NOMO-1 treated with dmso at 0.1 percent for 144 hours (cell line): ENCODE data around the gene KRT7.

Source experiments
- DNase-seq: peaks from one replicate; lab custom pipeline; 2025; ENCODE audit not compliant: unreplicated experiment; lab: John Stamatoyannopoulos, UW

KRT7 gene

DNA sequence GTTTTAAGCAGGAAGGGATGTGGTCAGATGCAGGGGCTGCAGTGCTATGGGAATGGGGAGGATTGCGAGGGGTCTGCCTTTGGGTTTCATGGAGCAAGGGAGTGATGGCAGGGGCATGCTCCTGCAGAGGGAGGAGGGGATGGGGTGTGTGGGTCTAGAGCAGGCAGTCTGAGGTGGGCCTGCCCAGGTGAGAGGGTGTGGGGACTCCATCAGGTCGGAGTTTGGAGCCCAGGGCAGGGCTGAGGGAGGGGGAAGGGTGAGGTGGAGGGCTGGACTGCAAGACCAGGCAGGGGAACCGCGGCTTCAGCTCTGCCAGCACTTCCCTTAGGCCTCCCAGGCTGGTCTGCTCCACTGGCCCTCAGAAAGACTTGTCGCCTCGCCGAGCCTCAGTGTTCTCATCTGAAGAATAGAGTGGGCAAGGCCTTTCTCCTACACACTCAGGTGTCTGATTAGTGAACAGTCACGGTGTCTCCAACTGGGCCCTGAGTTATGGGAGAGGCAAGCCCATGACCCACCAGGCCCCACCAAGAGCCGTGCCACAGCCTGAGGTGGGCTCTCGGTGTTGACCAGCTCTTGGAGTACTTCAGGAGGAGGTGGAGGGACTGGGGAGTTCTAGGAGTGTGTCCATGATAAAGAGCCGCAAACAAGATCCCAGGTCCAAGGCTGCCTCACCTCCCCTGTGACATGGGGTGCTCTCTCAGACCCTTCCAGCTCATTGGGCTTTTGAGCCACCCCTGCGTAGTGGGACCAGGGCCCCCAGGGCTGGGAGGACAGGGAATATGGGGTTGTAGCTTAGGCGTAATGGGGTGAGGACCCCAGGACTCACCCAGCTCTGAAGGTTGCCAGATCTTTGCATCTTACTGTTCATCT lies 21.1 kb upstream of the KRT7 start:
- no peak for DNase-seq

DNA sequence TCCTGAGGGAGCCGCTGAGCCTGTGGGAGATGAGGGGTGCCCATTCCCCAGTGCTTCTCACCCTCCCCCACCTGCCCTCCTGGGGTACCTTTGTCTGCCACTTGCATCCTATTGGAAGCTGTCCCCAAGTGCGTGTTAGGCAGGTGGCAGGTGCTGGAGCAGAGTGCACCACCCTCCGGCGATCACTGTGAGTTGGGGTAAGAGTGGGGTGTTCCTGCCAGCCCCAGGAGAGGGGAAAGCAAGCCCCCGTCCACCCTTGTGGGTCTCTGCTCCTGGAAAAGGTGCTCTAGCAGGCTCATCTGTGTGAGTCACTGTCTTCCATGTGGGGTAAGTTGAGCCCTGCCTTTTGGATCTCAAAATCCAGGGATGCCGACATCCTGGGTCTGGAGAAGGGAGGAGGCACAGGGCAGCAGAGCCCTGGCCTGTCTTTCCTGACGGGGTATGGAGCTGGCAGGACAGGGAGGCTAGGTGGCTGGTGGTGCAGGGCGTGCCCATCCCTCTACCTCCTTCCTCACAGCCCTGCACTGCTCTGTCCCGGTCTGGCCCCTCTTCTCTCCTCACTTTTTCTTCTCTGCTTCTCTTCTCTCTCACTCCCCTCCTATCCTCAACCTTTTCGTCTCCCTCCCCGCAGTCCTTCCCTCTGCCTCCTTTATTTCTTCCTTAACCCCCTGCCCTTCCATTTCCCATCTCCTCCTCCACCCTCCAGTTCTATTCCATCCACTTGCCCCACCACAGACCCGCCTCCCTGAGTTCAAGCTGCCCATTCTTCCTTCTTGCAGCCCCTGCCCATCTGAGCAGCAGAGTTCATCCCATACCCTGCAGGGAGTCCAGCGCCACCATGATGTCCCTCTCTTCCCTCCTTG lies 20.1 kb upstream of the KRT7 start:
- DNase-seq: no peak

- peak; percentile 52 for DNase-seq
Observed at GRCh38 chr12:52213564-52214420, 19.3 kb upstream of the KRT7 start.

DNA sequence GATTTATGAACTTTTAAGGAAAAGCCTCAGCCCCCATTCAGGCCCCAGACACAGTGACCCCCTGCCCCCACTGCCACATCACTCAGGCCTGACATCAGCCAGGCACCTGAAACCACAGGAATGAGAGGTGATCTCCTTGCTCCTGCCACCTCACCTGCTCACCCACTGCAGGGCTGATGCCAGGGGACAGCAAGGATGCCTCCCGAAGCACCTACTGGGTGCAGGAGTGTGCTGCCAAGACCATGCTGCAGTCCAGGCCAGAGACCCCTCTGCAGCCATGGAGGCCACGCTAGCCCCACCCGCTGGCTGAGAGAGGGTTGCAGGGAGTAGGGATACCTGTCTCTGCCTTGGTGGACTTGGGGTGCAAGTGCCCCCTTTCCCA lies 18.6 kb upstream of the KRT7 start:
- no peak for DNase-seq

- no peak for DNase-seq
Observed at GRCh38 chr12:52215587-52216031, 17.4 kb upstream of the KRT7 start.

- no peak for DNase-seq
Observed at GRCh38 chr12:52216100-52216499, 16.9 kb upstream of the KRT7 start.

DNA sequence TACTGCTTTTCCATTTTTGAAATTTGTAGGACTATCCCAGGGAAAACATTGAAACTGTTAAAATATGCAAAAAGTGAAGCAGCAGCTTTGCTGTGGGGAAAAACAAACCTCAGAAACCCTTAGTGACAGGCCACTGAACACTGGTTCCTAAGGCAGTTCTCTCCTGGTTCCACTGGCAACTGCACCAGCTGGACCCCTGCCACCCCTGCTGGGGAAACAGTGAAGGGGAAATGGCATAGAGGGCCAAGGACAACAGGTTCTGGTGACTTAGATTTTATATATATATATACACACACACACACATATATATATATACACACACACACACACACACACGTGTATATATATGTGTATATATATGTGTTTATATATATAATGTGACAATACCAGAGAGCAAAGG lies 16.2 kb upstream of the KRT7 start:
- DNase-seq: no peak

DNA sequence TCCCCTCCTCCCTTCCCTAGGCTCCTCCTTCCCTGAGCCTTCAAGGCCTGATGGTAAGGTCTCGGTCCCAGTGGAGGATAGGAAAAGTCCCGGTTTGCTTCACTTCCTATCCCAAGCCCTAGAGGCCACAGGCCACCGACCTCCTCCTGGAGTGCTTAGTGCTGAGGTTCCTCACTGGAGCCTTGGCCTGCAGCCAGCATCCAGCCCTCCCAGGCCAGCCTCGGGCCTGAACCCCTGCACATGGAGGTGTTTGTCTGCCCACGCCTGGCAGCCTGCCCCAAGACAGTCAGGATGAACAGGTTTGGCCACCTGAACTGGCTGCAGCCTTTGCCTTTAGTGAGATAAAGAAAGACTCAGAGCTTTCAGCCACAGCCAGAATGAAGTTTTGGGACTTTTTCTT lies 15.8 kb upstream of the KRT7 start:
- no peak for DNase-seq

GRCh38 chr12:52218001-52218400 lies 15.0 kb upstream of the KRT7 start:
- DNase-seq: no peak

DNA sequence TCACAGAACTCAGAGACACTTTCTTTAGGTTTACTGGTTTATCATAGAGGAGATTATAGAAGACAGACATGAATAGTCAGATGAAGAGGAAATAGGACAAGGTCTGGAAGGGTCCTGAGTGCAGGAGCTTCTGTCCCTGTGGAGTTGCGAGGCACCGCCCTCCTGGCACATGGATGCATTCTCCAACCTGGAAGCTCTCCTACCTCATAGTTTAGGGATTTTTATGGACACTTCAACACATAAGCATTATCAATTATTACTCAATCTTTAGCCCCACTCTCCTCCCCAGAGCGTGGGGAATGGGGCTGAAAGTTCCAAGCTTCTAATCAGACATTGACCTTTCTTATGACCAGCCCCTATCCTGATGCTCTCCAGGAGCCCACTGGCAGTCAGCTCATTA lies 12.6 kb upstream of the KRT7 start:
- no peak for DNase-seq

DNA sequence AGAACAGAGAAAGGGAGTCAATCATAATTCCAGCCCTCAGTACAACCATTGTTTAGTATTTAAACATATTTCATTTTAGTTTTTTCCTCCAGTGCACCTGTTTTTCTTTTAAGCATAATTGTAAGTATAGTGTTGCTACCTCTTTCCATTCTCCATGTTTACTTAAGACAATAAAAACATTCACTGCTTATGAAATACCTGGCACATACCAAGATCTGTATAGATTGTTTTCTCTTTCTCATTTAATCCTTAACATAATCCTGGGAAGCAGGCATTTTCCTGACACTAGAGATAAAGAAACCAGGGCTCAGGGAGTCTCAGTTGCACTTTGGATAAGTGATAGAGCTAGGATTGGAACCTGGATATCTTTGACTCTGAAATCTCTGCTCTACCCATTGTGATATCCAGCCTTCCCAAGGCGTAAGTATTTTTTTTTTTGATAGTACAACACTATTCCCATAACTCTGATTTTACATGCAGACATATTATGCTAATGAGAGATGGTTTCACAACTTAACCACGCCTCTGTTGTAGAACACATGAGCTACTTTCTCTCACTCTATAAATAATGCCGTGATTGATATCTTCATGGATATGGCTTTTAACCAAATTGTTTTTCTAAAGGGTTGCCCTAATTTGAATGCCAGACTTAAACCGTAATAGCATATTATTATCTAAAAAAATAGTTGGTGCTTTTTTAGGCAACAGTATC lies 11.8 kb upstream of the KRT7 start:
- no peak for DNase-seq

- DNase-seq: peak; percentile 15
Observed at GRCh38 chr12:52221912-52222457, 11.1 kb upstream of the KRT7 start.

- no peak for DNase-seq
Observed at GRCh38 chr12:52222692-52223091, 10.4 kb upstream of the KRT7 start.

GRCh38 chr12:52223406-52224039 lies 9.5 kb upstream of the KRT7 start:
- DNase-seq: no peak

- no peak for DNase-seq
Observed at GRCh38 chr12:52224151-52224550, 8.9 kb upstream of the KRT7 start.

DNA sequence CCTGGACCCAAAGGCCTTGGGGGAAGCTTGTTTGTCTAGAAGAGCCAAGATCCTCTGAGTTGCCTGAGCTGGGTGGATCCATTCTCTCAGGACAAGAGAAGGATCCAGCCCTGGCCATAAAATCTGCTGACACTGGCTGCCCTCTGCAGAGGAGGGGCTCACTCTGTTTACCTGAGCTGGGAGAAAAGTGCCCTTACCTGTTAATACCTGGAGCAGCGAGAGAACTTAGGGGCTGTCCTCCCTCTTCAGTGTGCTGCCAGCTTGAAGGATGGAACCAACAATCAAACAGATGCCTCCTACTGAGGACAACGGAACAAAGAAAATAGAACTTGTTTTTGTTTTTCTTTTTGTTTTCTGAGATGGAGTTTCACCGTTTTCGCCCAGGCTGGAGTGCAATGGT lies 7.3 kb upstream of the KRT7 start:
- no peak for DNase-seq

- no peak for DNase-seq
Observed at GRCh38 chr12:52226446-52226845, 6.6 kb upstream of the KRT7 start.

GRCh38 chr12:52227606-52228166 lies 5.4 kb upstream of the KRT7 start:
- no peak for DNase-seq

- DNase-seq: no peak
Observed at GRCh38 chr12:52228366-52228765, 4.7 kb upstream of the KRT7 start.
